Gastroesophageal sphincter (tissue), 3 donors: Measurements from ENCODE around the gene PHACTR1.

Source experiments
- CTCF ChIP-seq, 4 experiments: fragments of 200-600 bp in 2 of 4; fragments of 450-650 bp in 2 of 4; sonication (generic) in 1 of 4; IDR thresholded peaks; one replicate each; pipeline ENCODE4 v1.5.1; 2017 to 2019; ENCODE audit warnings: antibody characterized with exemption in 4 of 4, mild to moderate bottlenecking in 2 of 4, moderate library complexity in 2 of 4
- POLR2A ChIP-seq, 2 donors: fragments of 450-650 bp; IDR thresholded peaks; one replicate each; pipeline ENCODE4 v1.6.1; 2017; ENCODE audit warnings: antibody characterized with exemption in 2 of 2, mild to moderate bottlenecking in 2 of 2, moderate library complexity in 1 of 2

DNA sequence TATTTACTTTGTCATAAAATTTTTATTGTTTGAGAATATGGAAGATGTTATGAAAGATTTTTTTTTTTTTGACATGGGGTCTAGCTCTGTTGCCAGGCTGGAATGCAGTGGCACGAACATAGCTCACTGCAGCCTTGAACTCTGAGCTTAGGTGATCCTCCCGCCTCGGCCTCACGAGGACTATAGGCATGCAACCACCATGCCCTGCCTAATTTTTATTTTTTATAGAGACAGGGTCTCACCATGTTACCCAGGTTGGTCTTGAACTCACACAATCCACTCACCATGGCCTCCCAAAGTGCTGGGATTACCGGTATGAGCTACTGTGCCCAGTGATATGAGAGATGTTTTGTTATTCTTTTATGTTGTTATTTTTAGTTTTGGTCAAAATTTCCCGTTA is 316.0 kb downstream of the PHACTR1 start:
- TF ChIP-seq POLR2A (IDR thresholded peaks at IDR 0.05), result no peak
- TF ChIP-seq CTCF (IDR thresholded peaks at IDR 0.05), result no peak
